Endothelial cell of umbilical vein (primary cell): ENCODE data around the gene NCOA5. TPM values are rescaled to one million over a fixed set of nuclear protein-coding genes. Genes with fewer than 3 reads are reported as not detected.

Experiments used
- BruUV-seq: library from RNA; stranded (reverse); fragments of 400-500 nt; replicated peaks from 2 replicates; lab custom pipeline; 2021; lab: Mats Ljungman, UMichigan
- CTCF ChIA-PET: fragments of 300-600, 350-600 bp; sonication (Branson Sonifier 250); formaldehyde crosslinking; loops from one replicate; lab custom pipeline; 2021; ENCODE audit warnings: antibody characterized with exemption, inconsistent platforms; lab: Charles Lee
- POLR2A ChIA-PET: fragments of 300-600, 350-600 bp; sonication (Branson Sonifier 250); formaldehyde crosslinking; loops from one replicate; lab custom pipeline; 2021; ENCODE audit warnings: antibody characterized with exemption, inconsistent platforms; lab: Charles Lee
- DNase-seq: peaks from one replicate; pipeline ENCODE4 v3.0.0-alpha.2; 2011; ENCODE audit warnings: low read depth, low spot score
- FAIRE-seq: peaks from 2 replicates; lab custom pipeline; 2011; peaks lifted over from hg19 to GRCh38; lab: Jason Lieb, UNC
- H2AFZ ChIP-seq: 2 replicates; pipeline ENCODE4 v1.6.0; 2012; ENCODE audit warnings: low read depth, low read length, control low read depth, inconsistent platforms
- H3K27ac ChIP-seq: 2 replicates; pipeline ENCODE4 v1.5.1; 2011; ENCODE audit warnings: low read depth, mild to moderate bottlenecking, control low read depth, low read length, moderate library complexity; ENCODE audit not compliant: insufficient read depth
- H3K27me3 ChIP-seq, 2 experiments: 2 replicates each; pipeline versions ENCODE4 v1.6.0 to v1.6.1; 2011; ENCODE audit warnings: low read length in 2 of 2, mixed read lengths in 1 of 2; ENCODE audit not compliant: control insufficient read depth in 2 of 2, insufficient read depth in 2 of 2
- H3K36me3 ChIP-seq, 2 experiments: 2 replicates in 1 of 2; 3 replicates in 1 of 2; pipeline ENCODE4 v1.5.1; 2011; ENCODE audit warnings: low read length in 2 of 2, mild to moderate bottlenecking in 1 of 2, moderate library complexity in 1 of 2; ENCODE audit not compliant: control insufficient read depth in 2 of 2, insufficient read depth in 2 of 2; ENCODE audit errors: extremely low read depth in 1 of 2
- H3K4me1 ChIP-seq: 3 replicates; pipeline ENCODE4 v1.5.1; 2011; ENCODE audit warnings: mild to moderate bottlenecking, low read length; ENCODE audit not compliant: control insufficient read depth, insufficient read depth; ENCODE audit errors: extremely low read depth
- H3K4me2 ChIP-seq: 2 replicates; pipeline ENCODE4 v1.6.1; 2011; ENCODE audit warnings: low read length, control low read depth, mixed read lengths; ENCODE audit not compliant: insufficient read depth
- H3K4me3 ChIP-seq, 3 experiments: fragments of 200-600 bp in 1 of 3; sonication (generic), shearing (Covaris generic) in 1 of 3; replicated peaks in 1 of 3; 2 replicates each; pipeline ENCODE4 v1.5.1; 2011 to 2016; ENCODE audit warnings: control low read depth in 3 of 3, low read length in 3 of 3, mild to moderate bottlenecking in 2 of 3, inconsistent platforms in 1 of 3, low read depth in 1 of 3, moderate library complexity in 1 of 3; ENCODE audit not compliant: insufficient read depth in 1 of 3
- H3K79me2 ChIP-seq: 2 replicates; pipeline ENCODE4 v1.6.0; 2012; ENCODE audit warnings: low read length, inconsistent platforms; ENCODE audit not compliant: control insufficient read depth, insufficient read depth
- H3K9ac ChIP-seq: replicated peaks from 2 replicates; pipeline ENCODE3; 2011; ENCODE audit warnings: low read length, control low read depth; ENCODE audit not compliant: insufficient read depth; ENCODE audit errors: extremely low read depth
- H3K9me1 ChIP-seq: replicated peaks from 3 replicates; pipeline ENCODE4 v1.6.0; 2011; ENCODE audit warnings: mild to moderate bottlenecking, low read length; ENCODE audit not compliant: control insufficient read depth, insufficient read depth; ENCODE audit errors: extremely low read depth
- H3K9me3 ChIP-seq: replicated peaks from 2 replicates; pipeline ENCODE4 v1.5.1; 2012; ENCODE audit warnings: low read length, inconsistent platforms; ENCODE audit not compliant: control insufficient read depth, insufficient read depth
- H4K20me1 ChIP-seq: replicated peaks from 2 replicates; pipeline ENCODE3; 2011; ENCODE audit warnings: mild to moderate bottlenecking, low read length; ENCODE audit not compliant: control insufficient read depth, insufficient read depth; ENCODE audit errors: extremely low read depth
- EZH2 ChIP-seq: IDR thresholded peaks from 2 replicates; pipeline ENCODE4 v1.6.1; 2012; ENCODE audit warnings: borderline replicate concordance, low read depth, mild to moderate bottlenecking, moderate library complexity, low read length, inconsistent platforms; ENCODE audit not compliant: severe bottlenecking
- GATA2 ChIP-seq: IDR thresholded peaks from 2 replicates; pipeline ENCODE4 v1.7.0; 2011; ENCODE audit warnings: low read depth, mild to moderate bottlenecking, moderate library complexity, mixed read lengths, low read length; ENCODE audit not compliant: insufficient read length, insufficient read depth
- JUN ChIP-seq: IDR thresholded peaks from 2 replicates; pipeline ENCODE4 v1.6.1; 2011; ENCODE audit warnings: borderline replicate concordance, low read depth; ENCODE audit not compliant: insufficient read length, insufficient read depth
- MAX ChIP-seq: IDR thresholded peaks from 2 replicates; pipeline ENCODE4 v1.6.1; 2011; ENCODE audit not compliant: insufficient read depth, insufficient read length
- MYC ChIP-seq: IDR thresholded peaks from one replicate; pipeline ENCODE4 v1.6.1; 2011; ENCODE audit warnings: mild to moderate bottlenecking, low read depth, low read length
- POLR2A ChIP-seq: IDR thresholded peaks from 2 replicates; pipeline ENCODE4 v1.6.1; 2012; ENCODE audit warnings: low read depth, mild to moderate bottlenecking, control low read depth, low read length
- POLR2AphosphoS5 ChIP-seq: IDR thresholded peaks from 2 replicates; pipeline ENCODE4 v1.6.1; 2012; ENCODE audit warnings: low read depth, mild to moderate bottlenecking, control low read depth, low read length, moderate library complexity; ENCODE audit not compliant: insufficient read depth
- dilution Hi-C: fragments of 300-500 bp; cut with MboI; formaldehyde crosslinking; loops from one replicate; pipeline ENCODE4 v1.15.0; 2019; ENCODE audit warnings: low sequenced_read_pairs; ENCODE audit not compliant: extremely low pct_ligation_motif_present
- intact Hi-C: fragments of 100-400 bp; cut with micrococcal nuclease; formaldehyde crosslinking; loops from one replicate; pipeline ENCODE4 v1.10.0; 2022
- polyA plus RNA-seq, 4 experiments: library from polyadenylated mRNA; depleted of rRNA in 3 of 4; stranded (reverse) in 3 of 4; unstranded in 1 of 4; fragments of >200 nt; gene quantifications; 2 replicates each; pipeline versions ENCODE4 v1.2.1 to v1.2.3, GENCODE V29; 2011 to 2012; ENCODE audit warnings: missing spikeins in 1 of 4
- total RNA-seq: library from RNA; stranded (reverse); gene quantifications from 2 replicates; pipeline ENCODE4 v1.2.3, GENCODE V29; 2021

NCOA5 gene
- total and polyA plus RNA-seq, 2 donors (not counting 3 experiments of a cell fraction or from before 2014, with no cell fraction given) = 32.0 to 39.5 TPM

- Histone ChIP-seq H3K27ac (no peak overlapping the region), H3K36me3 (peaks cover 24 to 30% of the 10 kb centered on the region in 2 experiments), H3K9me1 (no peaks in the 10 kb centered on the region), H2AFZ (no peak overlapping the region), H3K4me1 (peaks cover 24% of the 10 kb centered on the region), H3K79me2 (no peaks in the 10 kb centered on the region), H4K20me1 (no peaks in the 10 kb centered on the region), H3K9me3 (no peaks in the 10 kb centered on the region), H3K4me3 (no peak overlapping the region), H3K27me3 (peaks cover 0 to 13% of the 10 kb centered on the region in 2 experiments), H3K4me2 (no peak overlapping the region), H3K9ac (no peak overlapping the region)
- TF ChIP-seq MAX (no peak), POLR2A (no peak)
- intact Hi-C loops (no loop called here), dilution Hi-C loops (no loop called here)
- BruUV-seq = no TSS peak
- POLR2A ChIA-PET = no interaction called here
- FAIRE-seq (no peak), DNase-seq (no peak)
- CTCF ChIA-PET = interaction anchor here (1.0 kb wide), 1 partner anchor 75 kb away, joined by 3 read pairs; no protein-coding TSS in a partner anchor
These were observed 27.1 kb downstream of the NCOA5 start for GRCh38 chr20:46062621-46063020.

GRCh38 chr20:46062151-46062550 lies 27.6 kb downstream of the NCOA5 start:
- peaks cover 24 to 30% of the 10 kb centered on the region in 2 experiments for H3K36me3 ChIP-seq

More at GRCh38 chr20:46062151-46062550, 27.6 kb downstream of the NCOA5 start:
- TF ChIP-seq JUN (no peak), MAX (no peak), POLR2A (no peak), POLR2AphosphoS5 (no peak), EZH2 (no peak), GATA2 (no peak), MYC (no peak)
- dilution Hi-C loops = no loop called here
- H3K79me2 ChIP-seq = no peaks in the 10 kb centered on the region
- ChIA-PET POLR2A (no interaction called here), CTCF (interaction anchor here (1.0 kb wide), 1 partner anchor 75 kb away, joined by 3 read pairs; no protein-coding TSS in a partner anchor)
- H3K27me3 ChIP-seq = peaks cover 0 to 18% of the 10 kb centered on the region in 2 experiments
- no peak overlapping the region for H2AFZ ChIP-seq
- H3K4me3 ChIP-seq = no peak overlapping the region
- no TSS peak for BruUV-seq
- no peak for DNase-seq
- FAIRE-seq = no peak
- no peaks in the 10 kb centered on the region for H3K9me3 ChIP-seq
- H3K9me1 ChIP-seq = no peaks in the 10 kb centered on the region
- no peaks in the 10 kb centered on the region for H4K20me1 ChIP-seq
- no peak overlapping the region for H3K9ac ChIP-seq
- no peak overlapping the region for H3K4me2 ChIP-seq
- peaks cover 27% of the 10 kb centered on the region for H3K4me1 ChIP-seq
- intact Hi-C loops = no loop called here
- no peak overlapping the region for H3K27ac ChIP-seq
